GM19240 (cell line): ENCODE data around the gene SRPK2.
"Not testable (repeated sequence)": the region's sequence is repeated elsewhere in the genome, so short reads cannot be mapped to it uniquely, and the experiment has no call there.

Experiments used
- DNase-seq: peaks from one replicate; pipeline ENCODE4 v3.0.0; 2011; ENCODE audit warnings: low spot score; ENCODE audit not compliant: insufficient read length

Gene SRPK2

GRCh38 chr7:105268056-105268455, 120.7 kb downstream of the SRPK2 start:
- no peak for DNase-seq

GRCh38 chr7:105267244-105267643, 121.5 kb downstream of the SRPK2 start:
- DNase-seq, result no peak

DNA sequence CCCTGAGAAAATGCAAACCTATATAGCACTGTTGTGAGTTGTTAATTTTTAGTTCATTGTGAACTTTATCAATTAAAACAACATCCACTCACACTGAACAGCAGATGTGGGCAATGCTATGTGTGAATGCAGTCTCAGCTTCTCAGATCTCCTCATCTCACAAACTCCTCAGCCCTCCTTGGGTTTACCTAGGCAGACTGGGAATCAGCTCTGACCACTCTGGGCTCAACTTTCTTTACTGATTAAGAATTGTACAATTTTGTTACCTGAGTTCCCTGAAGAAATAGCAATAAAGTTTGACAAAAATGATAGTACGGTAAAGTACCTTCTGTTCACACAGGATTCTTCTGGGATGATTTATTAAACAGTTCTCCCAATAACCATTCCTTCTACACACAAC, 124.0 kb downstream of the SRPK2 start:
- no peak for DNase-seq

DNA sequence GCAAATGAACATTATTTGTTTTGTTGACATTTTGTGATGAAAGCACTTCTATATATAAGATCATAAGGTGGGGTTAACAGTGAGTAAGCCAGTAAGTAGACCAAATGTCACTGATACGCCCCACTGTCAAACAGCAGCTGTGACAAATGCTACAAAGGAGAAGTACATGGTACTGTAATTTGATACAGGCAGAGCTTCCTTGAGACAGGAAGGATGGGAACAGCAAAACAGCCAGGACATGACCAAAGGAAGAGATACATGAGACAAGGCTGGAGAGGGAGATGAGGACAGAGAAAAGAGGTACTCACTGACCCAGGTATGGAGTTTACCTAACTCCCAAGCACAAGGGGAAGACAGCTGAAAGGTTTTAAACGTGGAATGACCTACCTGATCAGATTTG, 127.0 kb downstream of the SRPK2 start:
- DNase-seq, result no peak

- not testable (repeated sequence) for DNase-seq
Measured at GRCh38 chr7:105260201-105260871, 128.4 kb downstream of the SRPK2 start.

- DNase-seq, result not testable (repeated sequence)
Measured at GRCh38 chr7:105258919-105259318, 129.8 kb downstream of the SRPK2 start.

DNA sequence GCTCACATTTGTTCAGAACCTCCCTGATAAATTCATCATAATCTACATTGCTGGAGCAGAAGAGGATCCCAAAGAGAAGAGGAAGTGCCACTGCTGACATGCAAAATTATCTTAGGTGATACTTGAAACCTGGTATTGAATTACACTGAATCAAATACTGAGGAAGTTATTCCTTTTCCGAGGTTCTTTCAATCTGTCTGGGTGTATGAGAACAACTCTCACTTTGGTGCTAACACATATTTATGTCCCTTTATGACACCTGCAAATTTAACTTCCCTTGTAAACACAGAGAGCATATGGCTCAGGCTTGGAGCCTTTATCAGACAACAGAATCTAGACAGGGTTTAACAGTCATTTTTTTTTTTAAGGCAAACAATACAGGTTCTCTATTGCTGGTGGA, 131.4 kb downstream of the SRPK2 start:
- no peak for DNase-seq

- DNase-seq, result no peak
Measured at GRCh38 chr7:105256761-105257231, 131.9 kb downstream of the SRPK2 start.

GRCh38 chr7:105250706-105251105, 138.0 kb downstream of the SRPK2 start:
- no peak for DNase-seq

DNA sequence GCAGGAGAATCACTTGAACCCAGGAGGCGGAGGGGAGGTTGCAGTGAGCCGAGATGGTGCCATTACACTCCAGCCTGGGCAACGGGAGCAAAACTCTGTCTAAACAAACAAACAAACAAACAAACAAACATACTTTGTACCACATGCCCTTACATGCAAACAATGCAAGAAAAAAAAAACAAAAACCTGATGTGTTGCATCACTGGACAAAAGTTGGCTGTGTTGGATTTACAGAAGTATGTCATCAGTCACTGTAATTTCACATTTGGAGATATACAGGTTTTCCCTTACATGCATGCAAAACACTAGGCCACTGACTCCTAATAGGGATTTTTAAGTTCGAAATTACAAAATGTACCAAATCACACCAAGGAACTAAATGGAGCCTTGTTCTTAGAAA, 138.5 kb downstream of the SRPK2 start:
- DNase-seq, result no peak

DNA sequence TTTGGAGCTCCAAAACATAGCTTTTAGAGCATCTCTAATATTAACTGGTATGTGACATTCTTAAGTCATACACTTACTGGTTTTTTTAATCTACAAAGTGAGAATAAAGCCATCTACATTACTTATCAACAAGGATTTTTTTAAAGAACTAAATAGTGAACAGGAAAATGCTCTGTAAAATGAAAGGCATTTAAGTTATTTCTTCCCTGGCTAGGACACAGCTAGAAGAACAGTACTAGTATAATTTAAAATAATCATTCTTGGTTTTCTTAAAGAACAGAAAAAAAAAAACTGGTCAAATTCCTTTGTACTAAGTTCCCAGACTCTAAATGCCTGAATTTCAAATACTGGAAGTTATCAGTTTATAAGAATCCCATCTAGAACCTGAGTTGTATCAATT, 139.5 kb downstream of the SRPK2 start:
- no peak for DNase-seq

- DNase-seq, result no peak
Measured at GRCh38 chr7:105246679-105247078, 142.0 kb downstream of the SRPK2 start.

- DNase-seq, result no peak
Measured at GRCh38 chr7:105246256-105246655, 142.5 kb downstream of the SRPK2 start.

DNA sequence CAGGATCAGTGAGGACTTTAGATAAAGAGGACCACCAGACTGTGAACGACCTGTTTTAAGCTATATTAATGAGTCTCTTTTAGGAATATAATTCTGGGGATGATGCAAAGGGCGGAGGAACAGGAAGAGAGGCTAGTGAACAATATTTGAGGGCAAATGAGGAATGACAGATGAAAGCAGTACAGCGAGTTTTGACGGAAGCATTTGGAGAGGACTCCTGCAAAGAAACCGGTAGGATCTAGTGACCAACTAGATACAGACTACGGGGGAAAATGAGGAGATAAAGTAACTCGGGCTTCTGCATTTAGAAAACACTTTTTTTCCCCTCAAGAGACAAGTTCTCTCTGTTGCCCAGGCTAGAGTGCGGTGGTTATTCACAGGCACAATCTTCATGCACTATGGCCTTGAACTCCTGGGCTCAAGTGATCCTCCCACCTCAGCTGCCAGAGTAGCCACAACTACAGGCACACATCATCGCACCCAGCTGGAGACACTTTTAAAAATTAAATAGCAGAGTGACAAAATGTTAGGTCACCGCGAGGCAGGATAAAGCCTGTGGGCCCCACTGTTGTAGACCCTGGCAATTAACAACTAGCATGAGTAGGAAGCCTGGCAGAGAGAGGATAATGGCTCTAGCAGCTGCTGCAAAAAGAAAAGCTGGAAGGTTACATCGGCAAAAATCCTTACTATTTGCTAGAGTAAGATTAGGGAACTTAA, 143.2 kb downstream of the SRPK2 start:
- no peak for DNase-seq

DNA sequence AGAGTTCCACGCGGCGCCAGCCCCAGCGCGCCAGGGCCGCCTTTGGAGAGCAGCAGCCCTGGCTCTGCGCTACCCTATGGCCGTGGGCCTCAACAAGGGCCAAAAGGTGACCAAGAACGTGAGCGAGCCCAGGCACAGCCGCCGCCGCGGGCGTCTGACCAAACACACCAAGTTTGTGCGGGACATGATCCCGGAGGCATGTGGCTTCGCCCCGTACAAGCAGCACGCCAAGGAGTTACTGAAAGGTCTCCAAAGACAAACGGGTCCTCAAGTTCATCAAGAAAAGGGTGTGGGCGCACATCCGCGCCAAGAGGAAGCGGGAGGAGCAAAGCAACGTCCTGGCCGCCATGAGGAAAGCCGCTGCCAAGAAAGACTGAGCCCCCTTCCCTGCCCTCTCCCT, 144.1 kb downstream of the SRPK2 start:
- no peak for DNase-seq

GRCh38 chr7:105241198-105241597, 147.5 kb downstream of the SRPK2 start:
- DNase-seq, result no peak

DNA sequence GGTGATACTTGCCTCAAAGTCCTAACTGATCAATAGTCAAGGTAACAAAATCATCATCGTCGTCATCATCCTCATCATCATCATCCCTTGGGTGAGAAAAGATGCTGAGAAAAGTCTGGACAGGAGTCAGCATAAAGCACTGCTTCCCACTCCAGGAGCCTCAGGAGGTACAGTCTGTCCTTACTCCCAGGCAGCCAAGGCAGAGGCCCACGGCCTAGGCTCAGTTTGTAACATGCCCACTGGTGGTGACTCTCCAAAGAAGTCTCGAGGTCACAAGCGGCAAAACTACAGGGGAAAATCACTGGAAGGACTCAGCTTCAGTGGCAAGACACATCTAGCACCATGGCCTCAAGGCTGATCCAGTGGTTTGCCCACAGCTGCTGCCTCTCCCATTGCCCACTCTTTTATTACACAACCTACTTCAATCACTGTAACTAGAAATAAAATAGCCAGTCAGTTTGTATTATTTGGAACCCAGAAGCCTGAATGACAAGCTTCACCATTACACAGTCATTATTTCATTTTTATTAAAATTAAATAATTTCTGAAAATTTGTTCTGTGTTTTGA, 150.4 kb downstream of the SRPK2 start:
- no peak for DNase-seq

DNA sequence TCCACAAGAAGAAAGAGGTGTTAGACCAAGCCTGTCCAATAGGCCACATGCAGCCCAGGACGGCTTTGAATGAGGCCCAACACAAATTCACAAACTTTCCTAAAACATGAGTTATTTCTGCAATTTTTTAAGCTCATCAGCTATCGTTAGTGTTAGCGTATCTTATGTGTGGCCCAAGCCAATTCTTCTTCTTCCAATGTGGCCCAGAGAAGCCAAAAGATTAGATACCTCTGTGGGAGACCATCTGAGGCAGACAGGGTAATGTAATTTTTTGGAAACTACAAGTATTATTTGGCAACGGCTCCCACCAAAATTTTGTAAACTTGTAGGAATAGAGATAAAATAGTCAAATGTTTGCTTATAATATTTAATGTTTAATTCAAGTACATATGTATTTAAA, 153.8 kb downstream of the SRPK2 start:
- no peak for DNase-seq

DNA sequence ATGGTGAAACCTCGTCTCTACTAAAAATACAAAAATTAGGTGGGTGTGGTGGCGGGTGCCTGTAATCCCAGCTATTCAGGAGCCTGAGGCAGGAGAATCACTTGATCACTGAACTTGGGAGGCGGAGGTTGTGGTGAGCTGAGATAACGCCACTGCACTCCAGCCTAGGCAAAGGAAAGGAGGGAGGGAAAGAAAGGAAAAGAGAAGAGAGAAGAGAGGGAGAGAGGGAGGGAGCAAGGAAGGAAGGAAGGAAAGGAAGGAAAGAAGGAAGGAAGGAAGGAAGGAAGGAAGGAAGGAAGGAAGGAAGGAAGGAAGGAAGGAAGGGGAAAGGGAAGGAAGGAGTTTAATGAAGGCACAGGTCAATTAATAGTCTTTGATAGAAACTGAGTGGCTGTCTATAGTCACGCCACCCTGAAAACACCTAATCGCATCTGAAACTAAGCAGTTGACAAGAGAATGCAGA, 155.9 kb downstream of the SRPK2 start:
- DNase-seq, result not testable (repeated sequence)

- DNase-seq, result no peak
Measured at GRCh38 chr7:105230486-105230885, 158.2 kb downstream of the SRPK2 start.

- DNase-seq, result no peak
Measured at GRCh38 chr7:105229641-105230040, 159.1 kb downstream of the SRPK2 start.

GRCh38 chr7:105228555-105228954, 160.2 kb downstream of the SRPK2 start:
- no peak for DNase-seq

DNA sequence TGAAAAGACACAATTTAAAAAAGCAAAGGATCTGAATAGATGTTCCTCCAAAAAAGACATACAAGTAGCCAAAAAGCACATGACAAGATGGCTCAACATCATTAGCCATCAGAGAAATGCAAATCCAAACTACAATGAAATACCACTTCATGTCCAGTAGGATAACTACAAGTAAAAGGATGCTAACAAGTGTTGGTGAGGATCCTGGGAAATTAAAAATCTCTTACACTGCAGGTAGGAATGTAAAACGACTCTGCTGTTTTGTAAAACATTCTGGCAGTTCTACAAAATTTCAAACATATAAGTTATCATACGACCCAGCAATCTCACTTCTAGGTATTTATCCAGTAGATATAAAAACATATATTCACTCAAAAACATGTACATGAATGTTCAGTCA, 161.3 kb downstream of the SRPK2 start:
- no peak for DNase-seq
